Suprapubic skin (tissue), 4 donors: ENCODE data around the gene ZFYVE28. TPM values are rescaled to one million over a fixed set of nuclear protein-coding genes. Genes with fewer than 3 reads are reported as not detected.
A peak's percentile ranks its signal among the peaks of the same experiment; 100 is the strongest.

Experiments
- DNase-seq, 2 donors: peaks; one replicate each; pipeline ENCODE4 v3.0.0-alpha.2; 2019; ENCODE audit warnings: low spot score in 2 of 2
- H3K27ac ChIP-seq: fragments of 200-600 bp; sonication (generic); one replicate; pipeline ENCODE4 v1.5.1; 2019
- H3K27me3 ChIP-seq: fragments of 200-600 bp; sonication (generic); one replicate; pipeline ENCODE4 v1.5.1; 2019
- H3K36me3 ChIP-seq: fragments of 200-600 bp; sonication (generic); one replicate; pipeline ENCODE4 v1.5.1; 2019
- H3K4me1 ChIP-seq: fragments of 200-600 bp; sonication (generic); one replicate; pipeline ENCODE4 v1.5.1; 2019
- H3K4me3 ChIP-seq: fragments of 200-600 bp; sonication (generic); one replicate; pipeline ENCODE4 v1.5.1; 2019; ENCODE audit warnings: mild to moderate bottlenecking
- H3K9me3 ChIP-seq: fragments of 200-600 bp; sonication (generic); one replicate; pipeline ENCODE4 v1.5.1; 2019
- EP300 ChIP-seq: sonication (generic); formaldehyde crosslinking; IDR thresholded peaks from one replicate; pipeline ENCODE4 v1.6.1; 2017; ENCODE audit warnings: antibody characterized with exemption
- POLR2A ChIP-seq, 2 donors: fragments of 450-650 bp; IDR thresholded peaks; one replicate each; pipeline ENCODE4 v1.6.1; 2017; ENCODE audit warnings: antibody characterized with exemption in 2 of 2, mild to moderate bottlenecking in 2 of 2, moderate library complexity in 2 of 2
- POLR2AphosphoS5 ChIP-seq, 3 donors: sonication (generic); formaldehyde crosslinking; IDR thresholded peaks; one replicate each; pipeline ENCODE4 v1.6.1; 2017; ENCODE audit warnings: antibody characterized with exemption in 3 of 3
- WGBS: methylation state at CpG from one replicate; pipeline ENCODE4 v1.1.5; 2018; 5-methylcytosine and 5-hydroxymethylcytosine counted together
- total RNA-seq, 4 donors: library from RNA; depleted of rRNA; stranded (reverse); fragments of >200 nt; gene quantifications; one replicate each; pipeline ENCODE4 v1.1.0, GENCODE V29; 2016
- TF ChIP-seq, protein P1 (sequence below), 2 donors: fragments of 200-600 bp in 1 of 2; fragments of 450-650 bp in 1 of 2; sonication (generic) in 1 of 2; IDR thresholded peaks; one replicate each; pipeline ENCODE4 v1.5.1; 2016 to 2019; ENCODE audit warnings: antibody characterized with exemption in 2 of 2, mild to moderate bottlenecking in 1 of 2, moderate library complexity in 1 of 2

Gene ZFYVE28
- total RNA-seq, 4 donors from 2014 or later, result 7.6 to 21.3 (median 9.9) TPM

DNA sequence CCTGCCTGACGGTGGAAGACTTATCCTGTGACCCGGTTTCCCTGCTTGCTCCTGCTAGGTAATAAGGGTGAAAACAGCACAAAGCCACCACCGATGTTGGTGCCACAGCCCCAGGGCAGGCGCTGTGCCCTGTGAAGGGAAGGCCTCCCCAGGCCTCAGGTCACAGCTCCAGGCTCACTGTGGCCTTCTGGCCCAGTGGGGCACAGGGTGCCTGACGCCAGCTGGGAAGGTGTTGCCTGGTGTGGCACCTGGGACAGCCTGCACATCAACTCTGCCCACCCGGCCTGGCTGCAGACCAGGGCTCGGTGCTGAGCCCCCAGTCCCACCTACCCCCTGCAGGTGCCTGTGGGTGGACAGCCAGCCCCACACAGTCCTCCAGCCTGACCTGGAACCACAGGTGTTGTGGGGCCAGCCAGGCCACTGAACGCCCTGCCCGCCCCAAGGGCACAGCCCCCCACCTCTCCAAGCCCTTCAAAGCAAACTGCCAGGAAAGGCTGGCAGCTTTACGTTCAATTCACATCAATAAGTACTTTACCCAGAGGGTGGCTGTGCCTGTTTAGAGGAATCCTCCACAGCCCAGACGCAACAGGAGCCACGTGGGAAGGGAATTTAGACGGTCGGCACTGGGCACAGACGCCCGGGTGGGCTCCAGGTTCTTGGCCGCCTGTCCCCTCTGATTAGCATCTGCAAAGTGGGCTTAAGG, 54.3 kb downstream of the ZFYVE28 start:
- Histone ChIP-seq H3K9me3 (peaks cover 5% of the 10 kb centered on the region), H3K4me1 (peaks cover 32% of the 10 kb centered on the region), H3K36me3 (no peaks in the 10 kb centered on the region), H3K27me3 (no peaks in the 10 kb centered on the region), H3K27ac (no peak overlapping the region), H3K4me3 (peak overlapping the region; percentile 61)
- DNase-seq, result peak in 1 of 2 donors; percentile 52
- 58% methylated on average over 7 of the region's 17 CpGs for WGBS
- no peak for TF ChIP-seq EP300
- no peak for TF ChIP-seq POLR2AphosphoS5 (IDR thresholded peaks at IDR 0.05)
- TF ChIP-seq POLR2A (IDR thresholded peaks at IDR 0.05), result no peak
- TF ChIP-seq, protein P1, sequence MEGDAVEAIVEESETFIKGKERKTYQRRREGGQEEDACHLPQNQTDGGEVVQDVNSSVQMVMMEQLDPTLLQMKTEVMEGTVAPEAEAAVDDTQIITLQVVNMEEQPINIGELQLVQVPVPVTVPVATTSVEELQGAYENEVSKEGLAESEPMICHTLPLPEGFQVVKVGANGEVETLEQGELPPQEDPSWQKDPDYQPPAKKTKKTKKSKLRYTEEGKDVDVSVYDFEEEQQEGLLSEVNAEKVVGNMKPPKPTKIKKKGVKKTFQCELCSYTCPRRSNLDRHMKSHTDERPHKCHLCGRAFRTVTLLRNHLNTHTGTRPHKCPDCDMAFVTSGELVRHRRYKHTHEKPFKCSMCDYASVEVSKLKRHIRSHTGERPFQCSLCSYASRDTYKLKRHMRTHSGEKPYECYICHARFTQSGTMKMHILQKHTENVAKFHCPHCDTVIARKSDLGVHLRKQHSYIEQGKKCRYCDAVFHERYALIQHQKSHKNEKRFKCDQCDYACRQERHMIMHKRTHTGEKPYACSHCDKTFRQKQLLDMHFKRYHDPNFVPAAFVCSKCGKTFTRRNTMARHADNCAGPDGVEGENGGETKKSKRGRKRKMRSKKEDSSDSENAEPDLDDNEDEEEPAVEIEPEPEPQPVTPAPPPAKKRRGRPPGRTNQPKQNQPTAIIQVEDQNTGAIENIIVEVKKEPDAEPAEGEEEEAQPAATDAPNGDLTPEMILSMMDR (IDR thresholded peaks at IDR 0.05), result no peak

DNA sequence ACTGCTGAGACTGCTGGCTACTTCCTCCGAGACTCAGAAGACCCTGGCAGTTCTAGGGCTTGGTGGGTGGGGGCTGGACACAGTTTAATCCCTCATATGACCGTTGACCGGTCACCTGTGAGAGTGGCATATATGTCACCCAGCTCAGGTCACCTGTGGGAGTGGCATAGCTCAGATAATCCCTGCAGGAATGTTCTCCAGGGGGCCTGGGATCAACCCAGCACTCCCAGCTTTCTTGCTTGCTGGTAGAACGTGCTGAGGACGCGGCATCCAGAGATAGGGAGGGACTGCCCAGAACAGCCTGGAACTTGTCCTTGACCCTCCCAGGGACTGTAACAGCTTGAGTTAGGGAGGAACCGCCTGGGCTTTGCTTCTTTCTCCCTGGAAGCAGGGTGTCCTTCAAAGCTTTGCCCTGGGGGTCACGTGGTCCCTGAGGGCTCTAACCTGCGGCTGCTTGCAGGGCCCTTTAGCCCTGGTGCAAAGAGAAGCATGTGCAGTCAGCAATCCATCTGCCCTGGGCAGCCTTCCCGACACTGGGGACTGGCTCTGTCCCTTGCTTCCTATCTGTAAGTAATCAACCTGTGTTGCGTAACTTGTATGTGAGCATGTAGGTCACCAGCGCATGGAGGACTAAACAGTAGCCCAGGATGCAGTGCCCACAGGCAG, 55.3 kb downstream of the ZFYVE28 start:
- DNase-seq, result no peak
- Histone ChIP-seq H3K27me3 (no peaks in the 10 kb centered on the region), H3K4me1 (peaks cover 32% of the 10 kb centered on the region), H3K9me3 (no peaks in the 10 kb centered on the region), H3K36me3 (no peaks in the 10 kb centered on the region), H3K27ac (no peak overlapping the region), H3K4me3 (no peak overlapping the region)
- 43% methylated on average over 12 of the region's 12 CpGs for WGBS
- TF ChIP-seq POLR2AphosphoS5 (IDR thresholded peaks at IDR 0.05), result peak in 1 of 3 donors; percentile 17
- TF ChIP-seq EP300, result no peak

DNA sequence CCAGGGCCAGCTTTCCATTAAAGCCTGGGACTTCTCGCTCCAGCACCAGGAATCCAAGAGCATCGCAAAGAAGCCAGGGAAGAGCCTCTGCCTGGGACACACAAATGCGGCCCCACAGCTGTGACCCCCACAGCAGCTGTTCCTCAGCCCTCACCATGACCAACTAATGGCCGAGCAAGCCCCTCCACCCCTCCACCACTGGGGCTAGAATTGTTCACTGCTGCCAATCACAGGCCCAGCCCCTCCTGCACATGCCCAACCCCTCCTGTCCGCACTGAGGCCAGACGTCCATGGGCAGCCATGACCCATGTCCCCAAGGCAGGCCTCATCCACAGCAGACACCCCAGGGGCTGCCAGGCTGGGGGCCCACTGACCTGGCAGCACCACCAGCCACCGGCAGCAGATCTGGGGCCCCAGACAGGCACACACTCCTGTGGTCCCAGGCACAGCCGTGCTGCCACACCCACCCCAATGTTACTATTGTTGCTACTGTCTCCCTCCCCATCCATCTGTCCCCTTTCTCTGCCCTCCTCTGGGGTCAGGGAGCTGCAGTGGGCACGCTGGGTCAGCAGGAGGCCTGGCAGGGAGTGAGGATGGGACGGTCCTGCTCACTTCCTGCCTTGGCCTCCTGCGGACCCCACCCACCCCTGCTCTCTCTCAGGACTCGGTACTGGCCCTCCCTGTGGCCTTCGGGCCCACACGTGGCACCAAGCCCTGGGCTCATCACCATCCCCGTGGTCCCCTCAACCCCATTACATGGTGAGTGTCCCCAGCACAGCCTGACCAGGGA, 56.0 kb downstream of the ZFYVE28 start:
- Histone ChIP-seq H3K27me3 (no peaks in the 10 kb centered on the region), H3K4me1 (peaks cover 32% of the 10 kb centered on the region), H3K4me3 (no peak overlapping the region), H3K9me3 (no peaks in the 10 kb centered on the region), H3K27ac (no peak overlapping the region), H3K36me3 (no peaks in the 10 kb centered on the region)
- WGBS, result 90% methylated on average over 11 of the region's 15 CpGs
- no peak for DNase-seq
- TF ChIP-seq, protein P1 (IDR thresholded peaks at IDR 0.05), result no peak
- no peak for TF ChIP-seq POLR2AphosphoS5 (IDR thresholded peaks at IDR 0.05)
- no peak for TF ChIP-seq EP300
- TF ChIP-seq POLR2A (IDR thresholded peaks at IDR 0.05), result no peak

DNA sequence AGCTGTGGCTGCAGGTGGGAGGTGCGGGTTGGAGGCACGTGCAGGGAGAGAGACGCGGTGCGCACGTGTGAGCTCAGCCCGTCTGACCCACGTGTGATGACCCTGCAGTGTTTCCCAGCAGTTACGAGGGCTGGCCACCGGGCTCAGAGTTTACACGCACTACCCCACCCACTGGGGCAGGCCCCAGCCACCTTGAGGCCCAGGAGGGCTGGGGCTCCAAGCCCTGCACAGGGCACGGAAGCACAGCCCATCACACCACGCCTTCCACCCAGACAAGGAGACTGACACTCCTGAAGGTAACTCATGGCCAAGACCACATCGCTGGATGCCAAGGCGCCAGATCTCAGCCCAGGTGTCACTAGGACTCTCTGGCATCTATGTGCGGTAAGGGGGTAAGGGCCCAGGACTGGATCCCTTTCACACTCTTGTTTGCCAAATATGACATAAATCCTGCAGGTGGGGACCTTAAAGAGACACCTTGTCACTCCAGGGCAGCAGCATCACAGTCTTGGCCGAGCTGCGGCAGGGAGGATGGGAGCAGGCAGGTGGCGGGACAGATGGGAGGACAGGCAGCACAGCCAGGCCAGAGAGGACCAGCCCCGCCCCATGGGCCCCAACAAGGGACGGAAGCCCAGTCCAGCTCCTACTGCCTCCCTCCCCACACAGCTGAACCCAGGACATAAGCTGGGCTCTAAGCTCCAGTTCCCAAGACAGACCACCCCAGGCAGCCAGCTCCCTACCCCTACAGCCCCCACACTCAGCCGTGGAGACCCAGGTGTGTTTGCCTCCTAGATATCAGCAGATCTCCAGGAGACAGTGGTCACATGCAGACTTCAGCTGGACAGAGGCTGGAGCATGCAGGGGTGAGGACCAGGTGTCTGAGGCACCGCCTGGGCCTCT, 56.8 kb downstream of the ZFYVE28 start:
- TF ChIP-seq POLR2AphosphoS5 (IDR thresholded peaks at IDR 0.05) (no peak), POLR2A (IDR thresholded peaks at IDR 0.05) (no peak), EP300 (no peak)
- TF ChIP-seq, protein P1 (IDR thresholded peaks at IDR 0.05), result no peak
- H3K4me3 ChIP-seq, result no peak overlapping the region
- no peaks in the 10 kb centered on the region for H3K36me3 ChIP-seq
- no peak overlapping the region for H3K27ac ChIP-seq
- H3K4me1 ChIP-seq, result peaks cover 32% of the 10 kb centered on the region
- no peaks in the 10 kb centered on the region for H3K9me3 ChIP-seq
- DNase-seq, result peak in 1 of 2 donors; percentile 44
- H3K27me3 ChIP-seq, result no peaks in the 10 kb centered on the region
- 79% methylated on average over 18 of the region's 23 CpGs for WGBS

DNA sequence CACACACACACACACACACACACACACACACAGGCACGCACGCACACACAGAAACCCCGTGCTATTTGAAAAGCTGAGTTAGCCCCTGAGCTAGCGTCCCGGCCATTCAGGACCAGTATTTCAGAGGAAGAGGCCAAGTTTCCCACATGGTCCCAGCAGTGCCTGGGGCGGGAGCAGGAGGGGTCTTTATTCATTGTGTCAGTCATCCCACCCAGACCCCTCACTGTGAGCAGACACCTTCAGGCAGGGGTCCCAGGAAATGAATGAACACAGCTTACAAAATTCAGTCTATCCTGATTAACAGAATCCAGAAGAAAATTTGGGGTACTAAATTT, 58.1 kb downstream of the ZFYVE28 start:
- H3K4me1 ChIP-seq, result peaks cover 29% of the 10 kb centered on the region
- no peaks in the 10 kb centered on the region for H3K9me3 ChIP-seq
- TF ChIP-seq POLR2AphosphoS5 (IDR thresholded peaks at IDR 0.05) (no peak), EP300 (no peak), POLR2A (IDR thresholded peaks at IDR 0.05) (no peak)
- TF ChIP-seq, protein P1 (IDR thresholded peaks at IDR 0.05), result no peak
- H3K36me3 ChIP-seq, result no peaks in the 10 kb centered on the region
- no peak overlapping the region for H3K4me3 ChIP-seq
- peak in 1 of 2 donors; percentile 48 for DNase-seq
- no peaks in the 10 kb centered on the region for H3K27me3 ChIP-seq
- WGBS, result 71% methylated on average over 5 of the region's 6 CpGs
- no peak overlapping the region for H3K27ac ChIP-seq
